Stimulated activated naive CD8-positive, alpha-beta T cell treated with anti-CD3 and anti-CD28 coated beads, Interleukin-15, Interleukin-2, amounts not matched to agents 100 ng/mL and 50 ng/mL, for 24 hours (primary cell): ENCODE data around the gene RAI1.

Source experiments
- H3K27ac Mint-ChIP-seq: one replicate; pipeline ENCODE4 v1.8.0; 2021; ENCODE audit warnings: mild to moderate bottlenecking, mixed read lengths
- H3K27me3 Mint-ChIP-seq: one replicate; pipeline ENCODE4 v1.8.0; 2021; ENCODE audit warnings: mixed read lengths
- H3K36me3 Mint-ChIP-seq: one replicate; pipeline ENCODE4 v1.8.0; 2021; ENCODE audit warnings: low read depth, mixed read lengths
- H3K4me1 Mint-ChIP-seq: one replicate; pipeline ENCODE4 v1.8.0; 2021; ENCODE audit warnings: low read depth, mixed read lengths
- H3K4me3 Mint-ChIP-seq: one replicate; pipeline ENCODE4 v1.8.0; 2021; ENCODE audit warnings: mild to moderate bottlenecking, mixed read lengths
- H3K9me3 Mint-ChIP-seq: one replicate; pipeline ENCODE4 v1.8.0; 2021; ENCODE audit warnings: mixed read lengths

RAI1 gene

DNA sequence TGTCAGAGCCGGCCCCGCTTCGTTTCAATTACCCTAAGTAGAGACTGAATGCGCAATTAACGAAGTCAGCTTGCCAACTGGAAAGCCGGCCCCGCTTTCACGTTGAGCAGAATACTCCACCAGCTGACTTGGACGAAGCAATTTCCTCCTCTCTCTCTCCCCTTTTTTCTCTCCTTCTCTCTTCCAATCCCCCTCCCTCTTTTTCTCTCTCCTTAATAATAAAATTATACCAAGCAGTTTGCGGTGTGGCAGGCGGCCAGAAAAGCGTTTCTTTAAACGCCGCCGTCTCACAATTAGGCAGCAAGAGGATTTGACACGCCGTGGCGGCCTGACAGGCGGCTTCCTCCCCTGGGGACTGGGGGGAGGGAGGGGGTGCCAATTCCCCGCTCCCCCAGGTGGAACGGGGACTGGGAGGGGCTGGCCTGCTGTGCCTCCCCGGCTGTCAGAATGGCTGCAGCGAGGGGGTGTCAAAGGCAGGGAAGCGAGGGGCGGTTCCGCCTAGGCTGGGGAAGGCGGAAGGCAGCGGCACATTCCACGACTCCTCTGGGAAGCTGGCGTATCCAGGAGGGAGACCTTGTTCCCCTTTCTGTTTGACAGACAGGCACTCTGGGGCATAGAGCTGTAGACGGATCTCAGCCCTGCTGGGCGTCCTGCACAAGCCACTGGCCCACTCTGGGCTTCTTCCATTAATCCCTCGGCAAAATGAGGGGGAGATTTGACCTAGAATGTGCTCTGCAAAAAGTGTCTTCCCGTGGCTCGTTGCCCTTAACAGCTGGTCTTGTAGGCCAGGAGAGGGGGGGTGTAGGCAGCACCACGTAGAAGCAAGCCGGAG, 102.8 kb downstream of the RAI1 start:
- Mint-ChIP-seq H3K27ac (peak overlapping the region; percentile 72), H3K9me3 (no peaks in the 10 kb centered on the region), H3K36me3 (no peaks in the 10 kb centered on the region), H3K4me1 (peaks cover 26% of the 10 kb centered on the region), H3K4me3 (peak overlapping the region; percentile 68), H3K27me3 (peaks cover 4% of the 10 kb centered on the region)

DNA sequence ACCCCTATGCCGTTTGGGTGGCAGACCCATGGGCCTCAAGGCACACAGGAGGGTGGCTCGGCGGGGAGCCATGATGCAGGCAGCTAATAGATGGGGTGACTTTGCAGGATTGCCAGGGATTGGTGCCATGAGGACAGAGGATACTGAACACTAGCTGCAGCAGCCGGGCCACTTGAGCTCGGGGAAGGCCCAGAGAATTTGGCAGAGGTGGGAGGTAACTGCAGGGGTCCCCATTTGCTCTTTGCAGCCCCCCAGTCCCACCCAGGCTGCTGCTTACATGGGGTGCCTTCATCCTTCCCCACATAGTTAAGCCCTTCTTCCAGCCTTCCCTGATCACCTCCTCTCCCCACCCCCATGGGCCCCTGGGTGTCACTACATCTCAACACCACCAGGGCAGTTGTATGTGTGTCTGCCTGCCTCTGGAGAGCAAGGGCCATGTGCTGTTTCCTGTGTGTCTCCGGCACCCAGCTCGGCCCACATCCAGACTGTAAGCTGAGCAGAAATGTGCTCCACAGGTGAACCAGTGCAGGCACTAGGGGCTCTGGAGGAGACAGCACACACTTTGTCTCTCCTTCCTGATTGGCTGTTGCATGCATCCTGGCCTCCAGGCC, 103.5 kb downstream of the RAI1 start:
- no peak overlapping the region for H3K27ac Mint-ChIP-seq
- H3K4me3 Mint-ChIP-seq = peak overlapping the region; percentile 68
- H3K27me3 Mint-ChIP-seq = peaks cover 4% of the 10 kb centered on the region
- no peaks in the 10 kb centered on the region for H3K36me3 Mint-ChIP-seq
- H3K4me1 Mint-ChIP-seq = peaks cover 26% of the 10 kb centered on the region
- H3K9me3 Mint-ChIP-seq = no peaks in the 10 kb centered on the region

DNA sequence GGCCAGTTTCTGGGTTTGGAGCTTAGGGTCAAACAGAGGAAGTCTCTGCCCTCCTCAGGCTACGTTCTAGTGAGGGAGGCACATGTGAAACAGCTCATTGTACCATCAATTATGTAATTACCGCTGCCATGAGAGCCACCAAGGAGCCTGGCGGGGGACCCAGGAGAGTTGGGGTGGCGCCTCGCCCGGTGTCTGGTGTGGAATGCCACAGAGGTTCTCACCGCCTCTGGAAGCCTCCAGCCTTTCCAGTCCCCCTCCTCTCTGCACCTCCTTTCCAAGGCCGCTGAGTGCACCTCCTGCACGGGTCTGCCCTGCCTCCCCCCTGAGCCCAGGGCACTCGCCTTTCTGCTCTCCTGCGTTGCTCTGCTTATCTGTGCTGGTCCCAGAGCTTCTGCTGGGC, 104.1 kb downstream of the RAI1 start:
- H3K9me3 Mint-ChIP-seq = no peaks in the 10 kb centered on the region
- peaks cover 26% of the 10 kb centered on the region for H3K4me1 Mint-ChIP-seq
- no peak overlapping the region for H3K4me3 Mint-ChIP-seq
- no peaks in the 10 kb centered on the region for H3K36me3 Mint-ChIP-seq
- H3K27me3 Mint-ChIP-seq = peaks cover 4% of the 10 kb centered on the region
- H3K27ac Mint-ChIP-seq = no peak overlapping the region

DNA sequence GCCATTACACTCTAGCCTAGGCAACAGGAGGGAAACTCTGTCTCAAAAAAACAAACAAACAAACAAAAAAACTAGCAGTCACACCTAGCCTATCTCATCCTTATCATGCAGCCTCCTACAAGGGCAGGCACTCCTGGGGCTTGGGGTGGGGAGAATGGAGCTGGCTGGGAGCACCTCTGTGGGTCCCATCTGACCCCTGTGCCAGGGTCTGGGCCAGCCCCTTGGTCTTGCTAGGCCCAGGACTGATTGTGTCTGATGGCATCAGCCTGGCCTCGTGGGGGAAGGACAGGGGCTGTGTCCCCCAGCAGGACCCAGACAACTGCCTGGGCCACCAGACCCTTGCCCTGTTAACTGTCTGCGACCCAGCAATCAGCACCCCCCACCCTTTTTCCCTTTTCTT, 105.7 kb downstream of the RAI1 start:
- Mint-ChIP-seq H3K27me3 (no peaks in the 10 kb centered on the region), H3K9me3 (no peaks in the 10 kb centered on the region), H3K36me3 (no peaks in the 10 kb centered on the region), H3K4me1 (peaks cover 23% of the 10 kb centered on the region), H3K27ac (no peak overlapping the region), H3K4me3 (no peak overlapping the region)

DNA sequence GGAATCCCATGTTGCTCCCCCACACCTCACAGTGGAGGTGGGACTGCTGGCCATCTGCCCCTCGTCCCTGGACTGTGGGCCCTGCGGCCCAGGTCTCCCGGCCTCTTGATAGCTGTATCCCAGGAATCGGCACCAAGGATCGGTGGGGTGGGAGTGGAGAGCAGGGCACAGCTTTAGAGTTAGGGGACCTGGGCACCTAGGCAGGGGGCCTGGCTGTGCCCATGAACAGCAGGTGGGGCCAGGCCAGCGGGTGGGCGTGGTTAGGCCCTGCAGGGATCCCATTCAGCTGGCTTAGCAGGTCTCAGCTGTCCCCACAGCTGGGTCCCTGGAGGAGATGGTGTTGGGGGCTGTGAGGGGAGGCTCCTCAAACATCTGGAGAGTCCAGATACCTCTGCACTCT, 106.3 kb downstream of the RAI1 start:
- no peak overlapping the region for H3K27ac Mint-ChIP-seq
- no peaks in the 10 kb centered on the region for H3K27me3 Mint-ChIP-seq
- H3K4me1 Mint-ChIP-seq = peaks cover 28% of the 10 kb centered on the region
- no peaks in the 10 kb centered on the region for H3K9me3 Mint-ChIP-seq
- no peaks in the 10 kb centered on the region for H3K36me3 Mint-ChIP-seq
- no peak overlapping the region for H3K4me3 Mint-ChIP-seq

DNA sequence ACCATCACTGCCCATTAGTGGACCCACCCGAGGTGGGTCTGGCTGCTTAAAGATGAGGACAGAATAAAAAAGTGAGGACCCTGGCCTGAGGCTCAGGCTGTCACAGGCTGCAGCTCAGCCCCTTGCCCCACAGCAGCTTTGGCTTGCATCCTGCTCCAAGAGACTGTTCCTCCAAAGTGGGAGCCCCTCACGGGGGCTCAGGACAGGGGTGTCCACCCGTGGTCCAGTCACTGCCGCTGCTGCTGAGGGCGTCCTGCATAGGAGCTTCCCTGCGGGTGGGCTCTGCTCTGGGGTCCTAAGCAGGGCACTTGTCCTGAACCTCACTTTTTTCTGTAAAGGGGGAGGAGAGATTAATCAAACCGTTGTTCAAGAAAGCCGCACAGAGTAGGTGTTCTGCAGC, 107.7 kb downstream of the RAI1 start:
- Mint-ChIP-seq H3K4me1 (peaks cover 38% of the 10 kb centered on the region), H3K27me3 (no peaks in the 10 kb centered on the region), H3K36me3 (peaks cover 6% of the 10 kb centered on the region), H3K4me3 (no peak overlapping the region), H3K27ac (no peak overlapping the region), H3K9me3 (no peaks in the 10 kb centered on the region)

DNA sequence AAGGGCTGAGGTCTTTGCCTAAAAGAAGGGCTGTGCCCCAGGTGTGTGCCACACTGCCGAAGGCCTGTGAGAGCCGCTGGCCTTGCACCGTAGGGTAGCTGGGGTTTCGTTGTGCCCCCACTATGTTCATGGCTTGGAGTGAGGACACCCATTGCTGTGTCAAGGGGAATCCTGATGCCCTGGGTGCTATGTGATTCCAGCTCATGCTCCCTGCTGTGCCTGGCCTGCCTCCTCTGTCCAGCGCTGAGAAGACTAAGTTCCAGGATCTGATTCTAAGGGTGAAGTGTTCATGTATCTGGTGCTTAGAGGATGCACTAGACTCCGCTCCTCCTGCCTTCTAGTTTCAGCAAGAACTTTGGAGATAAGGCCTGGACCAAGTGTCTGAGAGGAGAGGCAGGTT, 108.2 kb downstream of the RAI1 start:
- Mint-ChIP-seq H3K4me1 (peaks cover 35% of the 10 kb centered on the region), H3K36me3 (peaks cover 7% of the 10 kb centered on the region), H3K27ac (no peak overlapping the region), H3K4me3 (no peak overlapping the region), H3K9me3 (no peaks in the 10 kb centered on the region), H3K27me3 (no peaks in the 10 kb centered on the region)

DNA sequence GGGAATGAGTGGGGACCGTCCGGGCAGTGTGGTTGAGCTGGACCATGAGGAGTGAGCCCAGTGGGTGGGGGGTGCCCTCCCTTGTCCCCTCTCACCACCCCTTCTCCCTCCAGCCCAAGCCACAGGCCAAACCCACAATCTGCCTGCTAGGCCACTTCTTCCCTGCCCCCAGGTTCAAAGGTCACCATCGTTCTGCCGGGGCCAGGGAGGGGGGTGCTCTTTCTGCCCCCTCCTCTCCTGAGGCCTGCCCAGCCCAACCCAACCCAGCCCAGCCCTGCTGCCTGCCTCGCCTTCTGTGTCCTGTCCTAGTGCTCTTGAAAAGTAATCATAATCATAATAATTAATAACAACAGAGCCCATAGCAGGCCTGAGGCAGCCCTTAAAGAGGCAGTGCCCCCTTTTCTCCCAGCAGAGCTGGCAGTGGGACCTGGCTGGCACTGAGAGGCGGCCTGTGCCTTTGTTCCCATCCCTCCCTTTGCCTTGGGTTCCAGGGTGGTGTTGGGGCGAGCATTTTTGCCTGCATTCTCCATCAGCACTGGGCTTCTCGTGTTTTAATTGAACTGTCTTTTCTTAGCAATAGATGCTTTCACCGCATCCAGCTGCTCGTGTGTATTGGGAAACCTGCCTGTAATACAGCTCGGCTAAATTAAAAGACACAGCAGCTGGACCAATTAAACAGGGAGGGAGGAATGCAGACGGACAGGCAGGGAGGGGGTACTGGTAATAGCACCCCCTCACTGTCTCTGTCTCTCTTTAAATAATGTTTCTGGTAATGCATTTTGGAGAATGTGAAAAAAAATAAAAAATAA, 108.8 kb downstream of the RAI1 start:
- H3K4me3 Mint-ChIP-seq = no peak overlapping the region
- H3K36me3 Mint-ChIP-seq = peaks cover 7% of the 10 kb centered on the region
- H3K4me1 Mint-ChIP-seq = peaks cover 29% of the 10 kb centered on the region
- H3K27ac Mint-ChIP-seq = no peak overlapping the region
- H3K9me3 Mint-ChIP-seq = no peaks in the 10 kb centered on the region
- no peaks in the 10 kb centered on the region for H3K27me3 Mint-ChIP-seq

DNA sequence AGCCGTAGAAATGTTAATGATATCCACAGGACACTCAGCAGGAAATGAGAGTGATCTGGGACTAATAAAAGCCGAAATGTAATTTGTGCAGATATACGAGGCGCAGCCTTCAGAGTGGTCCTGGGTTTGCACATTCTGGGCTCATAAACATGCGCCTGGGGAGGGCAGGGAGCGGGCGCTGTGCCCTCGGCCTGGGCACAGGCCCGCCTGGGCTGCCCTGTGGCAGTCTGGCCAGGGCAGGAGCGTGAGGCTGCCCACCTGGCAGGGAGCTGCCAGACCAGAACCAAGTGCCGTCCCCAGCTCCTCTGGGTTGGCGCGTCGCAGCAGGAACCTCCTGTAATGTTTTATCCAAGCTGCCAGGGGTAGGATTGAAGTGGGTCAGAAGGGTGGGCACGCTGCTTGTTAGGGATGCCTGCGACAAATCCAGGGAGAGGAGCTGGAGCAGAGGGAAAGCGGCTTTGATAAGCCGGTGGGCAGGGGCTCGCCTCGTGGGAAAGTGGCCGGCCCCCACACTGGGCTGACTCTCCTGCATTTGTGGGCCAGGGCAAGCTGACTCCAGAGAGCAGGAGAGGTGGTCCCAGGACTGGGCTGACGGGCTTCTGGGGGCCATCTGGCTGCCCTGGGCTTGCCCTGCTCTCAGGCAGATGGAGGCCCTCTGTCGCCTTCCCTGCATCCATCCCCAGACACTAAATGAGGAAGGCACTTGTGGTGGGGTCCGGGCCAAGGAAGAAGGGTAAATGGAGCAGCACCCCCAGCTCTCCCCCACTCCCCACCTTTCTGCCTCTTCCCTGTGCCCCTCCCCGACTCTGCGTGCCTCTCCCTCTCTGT, 109.6 kb downstream of the RAI1 start:
- Mint-ChIP-seq H3K36me3 (peaks cover 7% of the 10 kb centered on the region), H3K9me3 (no peaks in the 10 kb centered on the region), H3K4me1 (peaks cover 23% of the 10 kb centered on the region), H3K27me3 (no peaks in the 10 kb centered on the region), H3K27ac (no peak overlapping the region), H3K4me3 (no peak overlapping the region)

DNA sequence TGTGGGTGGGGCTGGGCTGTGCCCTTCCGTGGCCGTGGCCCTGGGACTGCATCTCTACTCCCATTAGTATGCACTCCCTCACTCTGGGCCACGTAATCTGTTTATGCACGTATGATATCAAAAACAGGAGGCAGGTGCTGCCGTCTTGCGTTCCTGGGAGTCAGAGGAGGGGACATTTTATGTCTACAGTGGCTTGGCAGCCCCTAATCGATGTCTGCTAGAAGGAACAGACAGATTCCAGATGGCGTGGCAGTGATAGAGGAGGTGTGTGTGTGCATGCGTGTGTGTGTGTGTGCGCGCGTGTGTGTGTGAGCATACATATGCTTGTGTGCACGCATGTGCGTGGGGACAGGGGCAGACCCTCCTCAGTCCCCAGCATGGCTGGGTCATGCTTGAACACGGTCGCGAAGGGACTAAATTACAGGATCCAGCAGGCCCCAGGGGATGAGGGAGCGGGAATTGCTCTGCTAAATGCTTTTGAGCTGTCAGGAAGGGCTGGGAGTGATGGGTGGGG, 110.8 kb downstream of the RAI1 start:
- Mint-ChIP-seq H3K27ac (no peak overlapping the region), H3K27me3 (no peaks in the 10 kb centered on the region)

DNA sequence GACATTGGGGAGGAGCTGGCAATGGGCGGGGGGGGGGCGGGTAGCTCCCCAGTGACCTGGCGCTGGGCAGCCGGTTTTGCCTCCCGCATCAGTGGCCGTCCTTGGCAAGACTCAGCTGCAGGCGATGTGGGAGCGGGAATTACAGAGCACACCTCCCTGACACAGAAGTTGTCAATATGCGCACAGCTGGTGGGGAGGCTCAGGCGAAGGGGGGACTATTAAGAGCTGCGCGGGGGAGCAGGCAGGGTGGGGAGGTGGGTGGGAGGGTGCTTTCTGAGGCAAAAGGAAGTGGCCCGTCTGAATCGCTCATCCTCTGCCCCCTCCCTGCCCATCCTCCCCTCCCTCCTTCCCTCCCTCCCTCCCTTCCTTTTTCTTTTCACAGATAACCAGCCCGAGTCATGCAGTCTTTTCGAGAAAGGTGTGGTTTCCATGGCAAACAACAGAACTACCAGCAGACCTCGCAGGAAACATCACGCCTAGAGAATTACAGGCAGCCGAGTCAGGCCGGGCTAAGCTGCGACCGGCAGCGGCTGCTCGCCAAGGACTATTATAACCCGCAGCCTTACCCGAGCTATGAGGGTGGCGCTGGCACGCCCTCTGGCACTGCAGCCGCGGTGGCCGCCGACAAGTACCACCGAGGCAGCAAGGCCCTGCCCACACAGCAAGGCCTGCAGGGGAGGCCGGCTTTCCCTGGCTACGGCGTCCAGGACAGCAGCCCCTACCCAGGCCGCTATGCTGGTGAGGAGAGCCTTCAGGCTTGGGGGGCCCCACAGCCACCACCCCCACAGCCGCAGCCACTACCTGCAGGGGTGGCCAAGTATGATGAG, 111.5 kb downstream of the RAI1 start:
- Mint-ChIP-seq H3K27me3 (no peaks in the 10 kb centered on the region), H3K4me3 (no peak overlapping the region), H3K4me1 (peaks cover 23% of the 10 kb centered on the region), H3K36me3 (peaks cover 7% of the 10 kb centered on the region), H3K27ac (no peak overlapping the region), H3K9me3 (no peaks in the 10 kb centered on the region)

More for the DNA sequence above, 110.8 kb downstream of the RAI1 start:
- Mint-ChIP-seq H3K9me3 (no peaks in the 10 kb centered on the region), H3K4me1 (peaks cover 23% of the 10 kb centered on the region), H3K36me3 (peaks cover 7% of the 10 kb centered on the region), H3K4me3 (no peak overlapping the region)

DNA sequence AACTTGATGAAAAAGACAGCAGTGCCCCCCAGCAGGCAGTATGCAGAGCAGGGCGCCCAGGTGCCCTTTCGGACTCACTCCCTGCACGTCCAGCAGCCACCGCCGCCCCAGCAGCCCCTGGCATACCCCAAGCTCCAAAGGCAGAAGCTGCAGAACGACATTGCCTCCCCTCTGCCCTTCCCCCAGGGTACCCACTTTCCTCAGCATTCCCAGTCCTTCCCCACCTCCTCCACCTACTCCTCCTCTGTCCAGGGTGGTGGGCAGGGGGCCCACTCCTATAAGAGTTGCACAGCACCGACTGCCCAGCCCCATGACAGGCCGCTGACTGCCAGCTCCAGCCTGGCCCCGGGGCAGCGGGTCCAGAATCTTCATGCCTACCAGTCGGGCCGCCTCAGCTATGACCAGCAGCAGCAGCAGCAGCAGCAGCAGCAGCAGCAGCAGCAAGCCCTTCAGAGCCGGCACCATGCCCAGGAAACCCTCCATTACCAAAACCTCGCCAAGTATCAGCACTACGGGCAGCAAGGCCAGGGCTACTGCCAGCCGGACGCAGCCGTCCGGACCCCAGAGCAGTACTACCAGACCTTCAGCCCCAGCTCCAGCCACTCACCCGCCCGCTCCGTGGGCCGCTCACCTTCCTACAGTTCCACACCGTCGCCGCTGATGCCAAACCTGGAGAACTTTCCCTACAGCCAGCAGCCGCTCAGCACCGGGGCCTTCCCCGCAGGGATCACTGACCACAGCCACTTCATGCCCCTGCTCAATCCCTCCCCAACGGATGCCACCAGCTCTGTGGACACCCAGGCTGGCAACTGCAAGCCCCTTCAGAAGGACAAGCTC, 112.3 kb downstream of the RAI1 start:
- Mint-ChIP-seq H3K36me3 (peaks cover 7% of the 10 kb centered on the region), H3K27me3 (no peaks in the 10 kb centered on the region), H3K4me3 (no peak overlapping the region), H3K4me1 (peaks cover 23% of the 10 kb centered on the region), H3K9me3 (no peaks in the 10 kb centered on the region), H3K27ac (no peak overlapping the region)

DNA sequence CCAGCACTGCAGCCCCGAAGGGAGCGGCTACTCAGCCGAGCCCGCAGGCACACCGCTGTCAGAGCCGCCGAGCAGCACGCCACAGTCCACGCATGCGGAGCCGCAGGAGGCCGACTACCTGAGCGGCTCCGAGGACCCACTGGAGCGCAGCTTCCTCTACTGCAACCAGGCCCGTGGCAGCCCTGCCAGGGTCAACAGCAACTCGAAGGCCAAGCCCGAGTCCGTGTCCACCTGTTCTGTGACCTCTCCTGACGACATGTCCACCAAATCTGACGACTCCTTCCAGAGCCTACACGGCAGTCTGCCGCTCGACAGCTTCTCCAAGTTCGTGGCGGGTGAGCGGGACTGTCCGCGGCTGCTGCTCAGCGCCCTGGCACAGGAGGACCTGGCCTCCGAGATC, 113.1 kb downstream of the RAI1 start:
- no peaks in the 10 kb centered on the region for H3K27me3 Mint-ChIP-seq
- peaks cover 7% of the 10 kb centered on the region for H3K36me3 Mint-ChIP-seq
- H3K4me1 Mint-ChIP-seq = peaks cover 23% of the 10 kb centered on the region
- H3K9me3 Mint-ChIP-seq = no peaks in the 10 kb centered on the region
- no peak overlapping the region for H3K4me3 Mint-ChIP-seq
- no peak overlapping the region for H3K27ac Mint-ChIP-seq
